ENCODE results near the gene METRNL. TPM values are rescaled to one million over a fixed set of nuclear protein-coding genes. Genes with fewer than 3 reads are reported as not detected.
"Not testable (repeated sequence)": the region's sequence is repeated elsewhere in the genome, so short reads cannot be mapped to it uniquely, and the experiment has no call there.

Gene METRNL
- polyA plus RNA-seq, 1 donor from 2014 or later, result 15.1 TPM

GRCh38 chr17:83138820-83139219, 59.4 kb downstream of the METRNL start:
- no peaks in the 10 kb centered on the region for H3F3A ChIP-seq (ENCODE audit: insufficient read depth, low read length, poor library complexity, severe bottlenecking)

GRCh38 chr17:83139541-83140248, 60.3 kb downstream of the METRNL start:
- not testable (repeated sequence) for H3K27me3 ChIP-seq (ENCODE audit: insufficient read depth, low read depth, low read length); H4K20me1 ChIP-seq (ENCODE audit: insufficient read depth); H3F3A ChIP-seq (ENCODE audit: insufficient read depth, low read length, poor library complexity, severe bottlenecking); H3K79me2 ChIP-seq (replicated peaks; ENCODE audit: insufficient read depth, low read length); H3K4me2 ChIP-seq (ENCODE audit: low read length); H3K9ac ChIP-seq (ENCODE audit: low read length); H3K9me3 ChIP-seq (ENCODE audit: low read length); H3K4me3 ChIP-seq (ENCODE audit: low read length); H3K27ac ChIP-seq (ENCODE audit: low read length); H3K36me3 ChIP-seq (ENCODE audit: insufficient read depth, low read length); H2AFZ ChIP-seq (ENCODE audit: low read depth, low read length); H3K9me2 ChIP-seq (ENCODE audit: insufficient read depth, low read length)

More at GRCh38 chr17:83138820-83139219, 59.4 kb downstream of the METRNL start:
- H3K4me3 ChIP-seq (ENCODE audit: low read length), result no peak overlapping the region
- no peaks in the 10 kb centered on the region for H3K27me3 ChIP-seq (ENCODE audit: insufficient read depth, low read depth, low read length)
- no peak overlapping the region for H3K4me2 ChIP-seq (ENCODE audit: low read length)
- H3K9ac ChIP-seq (ENCODE audit: low read length), result no peak overlapping the region
- no peaks in the 10 kb centered on the region for H3K36me3 ChIP-seq (ENCODE audit: insufficient read depth, low read length)
- no peaks in the 10 kb centered on the region for H3K9me2 ChIP-seq (ENCODE audit: insufficient read depth, low read length)
- no peak overlapping the region for H2AFZ ChIP-seq (ENCODE audit: low read depth, low read length)
- H3K79me2 ChIP-seq (replicated peaks; ENCODE audit: insufficient read depth, low read length), result no peaks in the 10 kb centered on the region
- H3K9me3 ChIP-seq (ENCODE audit: low read length), result no peaks in the 10 kb centered on the region
- no peaks in the 10 kb centered on the region for H4K20me1 ChIP-seq (ENCODE audit: insufficient read depth)
- H3K27ac ChIP-seq (ENCODE audit: low read length), result no peak overlapping the region
- TF ChIP-seq TAF1 (IDR thresholded peaks at IDR 0.05; ENCODE audit: low read depth), result no peak
- TF ChIP-seq EP300 (conservative IDR thresholded peaks at IDR 0.05; ENCODE audit: poor library complexity, severe bottlenecking), result no peak
- no peak for TF ChIP-seq POLR2AphosphoS5 (IDR thresholded peaks at IDR 0.05)
- no peak for TF ChIP-seq EZH2 (IDR thresholded peaks at IDR 0.05; ENCODE audit: borderline replicate concordance, insufficient read depth, low read length, poor library complexity, severe bottlenecking)
- TF ChIP-seq MXI1 (conservative IDR thresholded peaks at IDR 0.05; ENCODE audit: poor library complexity, severe bottlenecking), result no peak
- no peak for TF ChIP-seq RAD21 (conservative IDR thresholded peaks at IDR 0.05)
- TF ChIP-seq SMC3 (conservative IDR thresholded peaks at IDR 0.05; ENCODE audit: poor library complexity), result no peak
- TF ChIP-seq CTCF (IDR thresholded peaks at IDR 0.05; ENCODE audit: poor library complexity, severe bottlenecking), result no peak
- no peak for TF ChIP-seq REST (IDR thresholded peaks at IDR 0.05; ENCODE audit: borderline replicate concordance)

- H3K79me2 ChIP-seq (replicated peaks; ENCODE audit: insufficient read depth, low read length); H3K4me2 ChIP-seq (ENCODE audit: low read length); H3K9ac ChIP-seq (ENCODE audit: low read length); H3K4me3 ChIP-seq (ENCODE audit: low read length); H3F3A ChIP-seq (ENCODE audit: insufficient read depth, low read length, poor library complexity, severe bottlenecking); H4K20me1 ChIP-seq (ENCODE audit: insufficient read depth); H3K36me3 ChIP-seq (ENCODE audit: insufficient read depth, low read length); H3K27ac ChIP-seq (ENCODE audit: low read length); H3K27me3 ChIP-seq (ENCODE audit: insufficient read depth, low read depth, low read length); H3K9me3 ChIP-seq (ENCODE audit: low read length); H2AFZ ChIP-seq (ENCODE audit: low read depth, low read length); H3K9me2 ChIP-seq (ENCODE audit: insufficient read depth, low read length): not testable (repeated sequence)
Measured at GRCh38 chr17:83140249-83140566, 60.8 kb downstream of the METRNL start.
